ENCODE measurements around the gene TRIM31. TPM values are rescaled to one million over a fixed set of nuclear protein-coding genes. Genes with fewer than 3 reads are reported as not detected.

TRIM31 gene
- polyA plus RNA-seq, 1 donor from 2014 or later: not detected

GRCh38 chr6:30116724-30117123 lies 3.8 kb upstream of the TRIM31 start:
- Histone ChIP-seq H3K27me3 (ENCODE audit: insufficient read depth, low read depth, low read length) (peaks cover 25% of the 10 kb centered on the region), H3K36me3 (ENCODE audit: insufficient read depth, low read length) (no peaks in the 10 kb centered on the region), H3K79me2 (replicated peaks; ENCODE audit: insufficient read depth, low read length) (no peaks in the 10 kb centered on the region), H2AFZ (ENCODE audit: low read depth, low read length) (no peak overlapping the region), H3K9me3 (ENCODE audit: low read length) (no peaks in the 10 kb centered on the region), H3K27ac (ENCODE audit: low read length) (no peak overlapping the region), H4K20me1 (ENCODE audit: insufficient read depth) (no peaks in the 10 kb centered on the region), H3K4me3 (ENCODE audit: low read length) (no peak overlapping the region), H3K4me2 (ENCODE audit: low read length) (no peak overlapping the region), H3K9ac (ENCODE audit: low read length) (no peak overlapping the region), H3F3A (ENCODE audit: insufficient read depth, low read length, poor library complexity, severe bottlenecking) (no peaks in the 10 kb centered on the region), H3K9me2 (ENCODE audit: insufficient read depth, low read length) (no peaks in the 10 kb centered on the region)
- TF ChIP-seq SMC3 (conservative IDR thresholded peaks at IDR 0.05; ENCODE audit: poor library complexity) (no peak), POLR2AphosphoS5 (IDR thresholded peaks at IDR 0.05) (no peak), MXI1 (conservative IDR thresholded peaks at IDR 0.05; ENCODE audit: poor library complexity, severe bottlenecking) (no peak), RAD21 (conservative IDR thresholded peaks at IDR 0.05) (no peak), TAF1 (IDR thresholded peaks at IDR 0.05; ENCODE audit: low read depth) (no peak), EZH2 (IDR thresholded peaks at IDR 0.05; ENCODE audit: borderline replicate concordance, insufficient read depth, low read length, poor library complexity, severe bottlenecking) (no peak), REST (IDR thresholded peaks at IDR 0.05; ENCODE audit: borderline replicate concordance) (no peak), EP300 (conservative IDR thresholded peaks at IDR 0.05; ENCODE audit: poor library complexity, severe bottlenecking) (no peak), CTCF (IDR thresholded peaks at IDR 0.05; ENCODE audit: poor library complexity, severe bottlenecking) (no peak)

- Histone ChIP-seq H3K4me3 (ENCODE audit: low read length) (no peak overlapping the region), H3K9me3 (ENCODE audit: low read length) (no peaks in the 10 kb centered on the region), H3K4me2 (ENCODE audit: low read length) (no peak overlapping the region), H3K79me2 (replicated peaks; ENCODE audit: insufficient read depth, low read length) (no peaks in the 10 kb centered on the region), H3K27me3 (ENCODE audit: insufficient read depth, low read depth, low read length) (peaks cover 21% of the 10 kb centered on the region), H4K20me1 (ENCODE audit: insufficient read depth) (no peaks in the 10 kb centered on the region), H2AFZ (ENCODE audit: low read depth, low read length) (no peak overlapping the region), H3K9ac (ENCODE audit: low read length) (no peak overlapping the region), H3F3A (ENCODE audit: insufficient read depth, low read length, poor library complexity, severe bottlenecking) (no peaks in the 10 kb centered on the region), H3K9me2 (ENCODE audit: insufficient read depth, low read length) (no peaks in the 10 kb centered on the region), H3K36me3 (ENCODE audit: insufficient read depth, low read length) (no peaks in the 10 kb centered on the region), H3K27ac (ENCODE audit: low read length) (no peak overlapping the region)
- TF ChIP-seq POLR2AphosphoS5 (IDR thresholded peaks at IDR 0.05) (no peak), RAD21 (conservative IDR thresholded peaks at IDR 0.05) (no peak), EZH2 (IDR thresholded peaks at IDR 0.05; ENCODE audit: borderline replicate concordance, insufficient read depth, low read length, poor library complexity, severe bottlenecking) (no peak), REST (IDR thresholded peaks at IDR 0.05; ENCODE audit: borderline replicate concordance) (no peak), TAF1 (IDR thresholded peaks at IDR 0.05; ENCODE audit: low read depth) (no peak), SMC3 (conservative IDR thresholded peaks at IDR 0.05; ENCODE audit: poor library complexity) (no peak), MXI1 (conservative IDR thresholded peaks at IDR 0.05; ENCODE audit: poor library complexity, severe bottlenecking) (no peak), CTCF (IDR thresholded peaks at IDR 0.05; ENCODE audit: poor library complexity, severe bottlenecking) (no peak), EP300 (conservative IDR thresholded peaks at IDR 0.05; ENCODE audit: poor library complexity, severe bottlenecking) (no peak)
These were observed 951 bp upstream of the TRIM31 start for GRCh38 chr6:30113841-30114240.

All from neural cell (in vitro differentiated cells).